Activated gamma-delta T cell treated with Interleukin-2 at 50 U/mL for 16 hours (primary cell): ENCODE results near the gene TNS2.
"Not testable (repeated sequence)": the region's sequence is repeated elsewhere in the genome, so short reads cannot be mapped to it uniquely, and the experiment has no call there.

Experiments
- DNase-seq: peaks from one replicate; pipeline ENCODE4 v3.0.0-alpha.2; 2020

The TNS2 gene

DNA sequence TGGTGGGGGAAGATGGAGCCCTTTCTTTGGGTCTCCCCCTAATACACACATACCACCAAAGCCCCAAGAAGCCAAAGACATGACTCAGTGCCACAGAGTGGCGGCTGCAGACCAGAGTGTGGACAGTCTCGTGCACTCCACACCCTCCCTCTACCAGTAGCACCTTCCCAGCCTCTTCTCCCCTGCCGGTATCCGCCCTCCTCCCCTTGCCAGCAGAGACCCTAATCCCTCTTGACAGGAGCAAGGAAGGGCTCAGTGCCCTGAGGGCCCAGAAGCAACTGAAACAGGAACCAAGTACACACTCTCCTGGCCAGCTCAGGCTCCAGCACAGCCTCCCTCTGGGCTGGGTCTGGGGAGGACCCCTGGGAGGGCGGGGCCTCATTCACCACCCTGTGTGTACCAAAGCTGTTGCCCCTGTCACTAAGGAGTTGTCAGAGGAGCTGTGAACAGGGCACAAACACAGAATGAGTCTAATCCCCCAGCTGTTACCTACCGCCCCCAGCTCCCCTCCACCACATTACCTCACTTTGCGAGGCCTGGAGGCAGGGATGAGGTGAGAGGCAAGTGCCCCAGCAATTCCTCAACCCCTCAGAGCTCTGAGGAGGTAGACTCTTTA is 21.1 kb downstream of the TNS2 start:
- no peak for DNase-seq

DNA sequence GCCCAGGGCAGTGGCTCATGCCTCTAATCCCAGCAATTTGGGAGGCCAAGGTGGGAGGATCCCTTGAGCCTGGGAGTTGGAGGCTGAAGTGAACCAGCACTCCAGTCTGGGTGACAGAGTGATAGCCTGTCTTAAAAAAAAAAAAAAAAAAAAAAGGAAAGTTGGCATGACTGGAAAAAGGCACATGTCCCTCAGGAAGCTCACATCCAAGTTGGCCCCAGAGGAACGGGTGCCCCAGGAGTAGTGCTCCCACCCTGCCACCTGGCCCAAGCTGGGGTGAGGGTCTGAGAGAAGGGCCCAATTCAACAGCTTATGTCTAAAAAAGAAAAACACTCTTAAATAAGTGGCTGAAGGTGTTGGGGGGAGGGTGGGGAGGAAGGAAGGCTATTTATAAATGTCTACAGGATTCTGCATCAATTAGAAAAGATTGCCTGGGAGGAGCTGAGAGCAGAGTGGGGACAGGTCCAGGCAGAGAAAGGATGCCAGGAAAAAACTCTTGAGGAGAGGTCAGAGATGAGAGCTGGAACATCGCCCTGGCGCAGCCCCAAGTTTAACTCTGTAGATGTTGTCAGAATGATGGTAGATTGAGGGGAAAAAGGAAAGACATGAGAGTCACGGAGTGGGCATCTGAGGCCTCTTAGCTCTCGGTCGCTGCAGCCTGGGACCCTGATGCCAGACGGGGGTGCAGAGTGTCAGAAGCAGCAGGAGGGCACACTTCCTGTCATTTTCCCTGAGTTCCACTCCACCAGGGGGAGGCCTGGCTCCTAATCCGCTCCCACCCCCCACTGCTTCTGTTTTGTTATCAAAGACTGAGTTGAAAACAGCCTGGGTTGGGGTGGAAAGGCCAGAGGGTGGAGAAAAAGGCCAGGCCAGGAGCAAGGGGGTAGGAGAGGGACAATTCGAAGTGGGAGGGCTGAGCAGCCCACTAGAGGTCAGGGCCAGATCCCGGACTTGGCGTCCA is 22.0 kb downstream of the TNS2 start:
- no peak for DNase-seq

DNA sequence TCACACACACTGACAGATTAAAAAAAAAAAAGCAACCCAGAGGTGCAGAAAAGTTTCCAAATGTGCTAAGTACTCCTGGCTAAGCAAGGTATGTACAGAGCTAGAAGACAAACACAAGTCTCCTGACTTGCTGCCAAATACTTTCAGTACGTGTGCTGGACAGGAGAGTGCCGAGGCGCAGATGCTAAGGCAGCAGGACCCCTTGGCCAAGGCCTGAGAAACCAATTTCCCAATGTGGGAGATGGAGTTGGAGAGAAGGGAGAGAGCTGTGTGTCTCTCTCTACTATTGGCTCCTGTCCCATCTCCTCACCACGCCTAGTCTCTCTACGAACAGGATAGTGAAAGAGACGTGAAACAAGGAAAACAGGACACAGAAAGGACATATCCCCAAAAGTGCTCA is 24.0 kb downstream of the TNS2 start:
- no peak for DNase-seq

- DNase-seq, result no peak
Observed at GRCh38 chr12:53074283-53074998, 24.6 kb downstream of the TNS2 start.

DNA sequence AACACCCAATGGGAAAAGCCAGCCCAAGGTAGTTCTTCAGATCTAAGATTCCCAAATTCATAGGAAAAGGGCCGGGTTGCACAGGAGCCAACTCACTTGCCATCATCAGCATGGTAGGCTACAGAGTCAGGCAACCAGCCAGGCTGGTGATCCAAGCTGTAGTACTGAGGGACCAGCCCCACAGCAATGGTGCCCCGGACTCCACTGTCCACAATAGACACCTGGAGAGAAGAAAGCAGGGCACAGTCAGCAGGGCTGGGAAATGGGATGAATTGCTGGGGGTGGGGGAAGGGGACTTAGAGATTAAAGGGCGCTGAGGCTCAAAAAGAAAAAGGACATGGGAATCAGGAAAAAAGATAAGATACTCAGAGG is 25.1 kb downstream of the TNS2 start:
- DNase-seq, result no peak

GRCh38 chr12:53076461-53076860 is 26.6 kb downstream of the TNS2 start:
- no peak for DNase-seq

DNA sequence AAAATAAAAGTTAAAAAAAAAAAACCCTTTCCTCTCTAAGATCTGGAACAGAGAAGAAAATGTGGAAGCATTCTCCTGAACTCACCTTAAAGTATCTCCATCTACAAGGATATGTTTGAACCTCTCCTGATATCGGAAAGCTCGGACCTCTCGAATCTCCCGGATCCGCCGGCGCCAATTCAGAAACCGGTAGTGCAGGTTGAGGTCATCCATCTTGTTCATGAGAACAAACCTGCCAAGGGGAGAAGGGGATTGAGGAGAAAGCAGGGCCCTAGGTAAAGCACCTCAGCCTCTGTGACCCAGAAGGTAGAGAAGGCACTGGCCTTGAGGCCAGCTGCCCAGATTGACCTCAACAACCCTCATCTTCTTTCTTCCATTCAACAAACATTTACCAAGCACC is 27.2 kb downstream of the TNS2 start:
- no peak for DNase-seq

- DNase-seq, result peak; percentile 45
Observed at GRCh38 chr12:53078425-53079225, 28.8 kb downstream of the TNS2 start.

DNA sequence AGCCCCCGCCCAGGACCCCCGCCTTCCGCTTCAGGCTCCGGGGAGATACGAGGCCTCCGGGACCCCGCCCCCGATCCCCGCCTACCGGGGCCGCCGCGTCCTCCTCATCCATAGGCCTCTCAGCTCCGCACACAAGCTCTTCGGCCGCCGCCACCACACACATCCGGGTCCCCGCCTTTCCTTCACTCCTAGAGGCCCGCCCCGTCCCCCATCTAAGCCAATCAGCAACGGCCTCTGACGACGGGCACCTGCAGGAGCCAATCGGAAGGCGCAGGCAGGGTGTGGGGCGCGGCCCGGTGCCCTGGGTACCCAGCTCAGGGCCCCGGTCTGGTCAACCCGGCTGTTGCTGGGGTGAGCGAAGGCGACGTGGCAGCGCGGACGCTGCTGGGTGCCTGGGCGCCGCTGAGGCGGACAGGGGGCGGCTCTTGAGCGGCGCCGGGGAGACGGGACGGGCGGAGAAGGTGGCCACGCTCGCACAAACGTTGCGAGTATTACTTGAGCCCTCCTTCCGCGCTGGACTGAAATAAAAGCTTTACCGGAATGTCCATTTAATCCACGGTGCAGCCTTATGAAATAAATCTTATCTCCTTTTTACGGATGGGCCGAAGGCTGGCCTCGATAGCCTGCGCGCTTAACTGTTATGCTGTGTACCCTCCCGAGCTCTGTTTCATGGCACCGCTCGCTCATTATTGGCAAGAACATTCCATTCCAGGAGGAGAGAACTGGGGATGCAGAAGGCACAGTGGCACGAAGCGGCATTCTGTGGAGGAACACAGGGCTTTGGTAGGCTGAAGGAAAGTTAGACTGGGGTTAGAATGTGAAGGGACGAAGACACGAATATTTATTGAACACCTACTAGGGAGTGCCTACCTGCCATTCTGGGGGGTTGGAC is 29.6 kb downstream of the TNS2 start, which contains the start of gene SPRYD3:
Gene SPRYD3, minus strand, starts transcription at position 165 of the 892 bp plus-strand sequence. Its CDS starts 57 bp downstream, at position 108.
- DNase-seq, result peak; percentile 96

GRCh38 chr12:53082637-53083175 is 32.8 kb downstream of the TNS2 start:
- DNase-seq, result no peak

DNA sequence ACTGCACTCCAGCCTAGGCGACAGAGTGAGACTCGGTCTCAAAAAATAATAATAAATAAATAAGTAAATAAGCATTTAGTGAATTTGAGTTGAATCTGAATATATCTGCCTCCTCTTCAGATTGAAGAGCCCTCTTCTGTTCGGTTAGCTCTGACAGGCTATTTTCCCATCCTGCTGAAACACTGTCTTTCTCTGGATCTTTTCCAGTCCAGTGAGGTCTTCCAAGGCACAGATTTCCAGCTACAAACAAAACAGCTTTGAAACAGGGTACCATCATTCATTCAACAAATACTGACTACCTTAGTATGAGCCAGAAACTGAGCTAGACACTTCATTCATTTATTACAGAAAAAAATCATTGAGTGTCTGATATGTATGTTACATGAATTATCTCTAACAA is 36.5 kb downstream of the TNS2 start:
- DNase-seq, result no peak

DNA sequence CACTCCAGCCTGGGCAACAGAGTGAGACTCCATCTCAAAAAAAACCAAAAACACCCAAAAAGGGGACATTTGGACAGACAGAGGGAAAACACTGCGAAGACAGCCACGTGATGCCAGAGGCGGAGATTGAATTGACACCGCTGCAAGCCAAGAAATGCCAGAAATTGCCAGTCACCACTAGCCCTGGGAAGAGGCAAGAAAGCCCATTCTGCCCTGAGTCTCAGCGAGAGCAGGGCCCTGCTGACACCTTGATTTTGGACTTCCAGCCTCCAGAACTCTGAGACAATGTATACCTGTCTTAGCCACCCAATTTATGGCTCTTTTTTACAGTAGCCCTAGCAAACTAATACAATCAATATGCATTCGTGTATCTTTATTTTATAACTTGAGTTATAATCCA is 40.2 kb downstream of the TNS2 start:
- no peak for DNase-seq

- no peak for DNase-seq
Observed at GRCh38 chr12:53090554-53090953, 40.7 kb downstream of the TNS2 start.

- DNase-seq, result no peak
Observed at GRCh38 chr12:53091756-53092155, 41.9 kb downstream of the TNS2 start.

GRCh38 chr12:53093777-53094393 is 44.0 kb downstream of the TNS2 start:
- DNase-seq, result no peak

- DNase-seq, result no peak
Observed at GRCh38 chr12:53094394-53094787, 44.5 kb downstream of the TNS2 start.

GRCh38 chr12:53094796-53095595 is 45.1 kb downstream of the TNS2 start:
- DNase-seq, result not testable (repeated sequence)

DNA sequence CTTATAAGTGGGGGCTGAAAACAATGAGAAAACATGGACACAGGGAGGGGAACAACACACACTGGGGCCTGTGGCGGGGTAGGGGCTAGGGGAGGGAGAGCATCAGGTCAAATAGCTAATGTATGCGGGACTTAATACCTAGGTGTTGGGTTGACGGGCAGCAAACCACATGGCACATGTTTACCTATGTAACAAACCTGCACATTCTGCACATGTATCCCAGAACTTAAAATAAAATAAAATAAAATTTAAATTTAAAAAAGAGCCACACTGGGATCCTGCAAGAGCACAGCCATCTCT is 45.7 kb downstream of the TNS2 start:
- not testable (repeated sequence) for DNase-seq

- DNase-seq, result no peak
Observed at GRCh38 chr12:53096089-53096741, 46.4 kb downstream of the TNS2 start.

- DNase-seq, result no peak
Observed at GRCh38 chr12:53096759-53097158, 46.9 kb downstream of the TNS2 start.
